Neural crest cell (in vitro differentiated cells): ENCODE measurements around the gene DHX29. TPM values are rescaled to one million over a fixed set of nuclear protein-coding genes. Genes with fewer than 3 reads are reported as not detected.

Experiments used
- DNase-seq: peaks from one replicate; pipeline ENCODE4 v3.0.0; 2021; ENCODE audit warnings: low read depth, mixed read lengths, low spot score
- H3K27ac Mint-ChIP-seq: one replicate; pipeline ENCODE4 v1.8.0; 2021; ENCODE audit warnings: mild to moderate bottlenecking, mixed read lengths; ENCODE audit not compliant: unreplicated experiment
- H3K27me3 Mint-ChIP-seq: 2 replicates; pipeline ENCODE4 v1.8.0; 2021; ENCODE audit warnings: low read depth, mild to moderate bottlenecking, mixed read lengths
- H3K36me3 Mint-ChIP-seq: 2 replicates; pipeline ENCODE4 v1.8.0; 2021; ENCODE audit warnings: low read depth, mild to moderate bottlenecking, mixed read lengths
- H3K4me1 Mint-ChIP-seq: 2 replicates; pipeline ENCODE4 v1.8.0; 2021; ENCODE audit warnings: mixed read lengths
- H3K4me3 Mint-ChIP-seq: one replicate; pipeline ENCODE4 v1.8.0; 2021; ENCODE audit warnings: mild to moderate bottlenecking, mixed read lengths
- H3K9me3 Mint-ChIP-seq: 2 replicates; pipeline ENCODE4 v1.8.0; 2021; ENCODE audit warnings: mixed read lengths
- CTCF ChIP-seq: fragments of 200-600 bp; sonication (generic); conservative IDR thresholded peaks from 2 replicates; pipeline ENCODE4 v1.5.0; 2021; ENCODE audit warnings: antibody characterized with exemption, mild to moderate bottlenecking
- long read RNA-seq: library from polyadenylated mRNA; unstranded; transcript quantifications from one replicate; pipeline ENCODE4 v2.0.0, GENCODE V29; 2020
- total RNA-seq: library from RNA; stranded (reverse); gene quantifications from 2 replicates; pipeline ENCODE4 v1.2.1, GENCODE V29; 2021

Gene DHX29, protein sequence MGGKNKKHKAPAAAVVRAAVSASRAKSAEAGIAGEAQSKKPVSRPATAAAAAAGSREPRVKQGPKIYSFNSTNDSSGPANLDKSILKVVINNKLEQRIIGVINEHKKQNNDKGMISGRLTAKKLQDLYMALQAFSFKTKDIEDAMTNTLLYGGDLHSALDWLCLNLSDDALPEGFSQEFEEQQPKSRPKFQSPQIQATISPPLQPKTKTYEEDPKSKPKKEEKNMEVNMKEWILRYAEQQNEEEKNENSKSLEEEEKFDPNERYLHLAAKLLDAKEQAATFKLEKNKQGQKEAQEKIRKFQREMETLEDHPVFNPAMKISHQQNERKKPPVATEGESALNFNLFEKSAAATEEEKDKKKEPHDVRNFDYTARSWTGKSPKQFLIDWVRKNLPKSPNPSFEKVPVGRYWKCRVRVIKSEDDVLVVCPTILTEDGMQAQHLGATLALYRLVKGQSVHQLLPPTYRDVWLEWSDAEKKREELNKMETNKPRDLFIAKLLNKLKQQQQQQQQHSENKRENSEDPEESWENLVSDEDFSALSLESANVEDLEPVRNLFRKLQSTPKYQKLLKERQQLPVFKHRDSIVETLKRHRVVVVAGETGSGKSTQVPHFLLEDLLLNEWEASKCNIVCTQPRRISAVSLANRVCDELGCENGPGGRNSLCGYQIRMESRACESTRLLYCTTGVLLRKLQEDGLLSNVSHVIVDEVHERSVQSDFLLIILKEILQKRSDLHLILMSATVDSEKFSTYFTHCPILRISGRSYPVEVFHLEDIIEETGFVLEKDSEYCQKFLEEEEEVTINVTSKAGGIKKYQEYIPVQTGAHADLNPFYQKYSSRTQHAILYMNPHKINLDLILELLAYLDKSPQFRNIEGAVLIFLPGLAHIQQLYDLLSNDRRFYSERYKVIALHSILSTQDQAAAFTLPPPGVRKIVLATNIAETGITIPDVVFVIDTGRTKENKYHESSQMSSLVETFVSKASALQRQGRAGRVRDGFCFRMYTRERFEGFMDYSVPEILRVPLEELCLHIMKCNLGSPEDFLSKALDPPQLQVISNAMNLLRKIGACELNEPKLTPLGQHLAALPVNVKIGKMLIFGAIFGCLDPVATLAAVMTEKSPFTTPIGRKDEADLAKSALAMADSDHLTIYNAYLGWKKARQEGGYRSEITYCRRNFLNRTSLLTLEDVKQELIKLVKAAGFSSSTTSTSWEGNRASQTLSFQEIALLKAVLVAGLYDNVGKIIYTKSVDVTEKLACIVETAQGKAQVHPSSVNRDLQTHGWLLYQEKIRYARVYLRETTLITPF (N-terminal part only)
- total RNA-seq = 29.6 and 30.0 TPM in 2 replicates
- long read RNA-seq, partial matches to known transcripts = 23 of 24 reads
- long read RNA-seq, other reads (novel, unspliced or antisense) = 1 of 24 reads

DNA sequence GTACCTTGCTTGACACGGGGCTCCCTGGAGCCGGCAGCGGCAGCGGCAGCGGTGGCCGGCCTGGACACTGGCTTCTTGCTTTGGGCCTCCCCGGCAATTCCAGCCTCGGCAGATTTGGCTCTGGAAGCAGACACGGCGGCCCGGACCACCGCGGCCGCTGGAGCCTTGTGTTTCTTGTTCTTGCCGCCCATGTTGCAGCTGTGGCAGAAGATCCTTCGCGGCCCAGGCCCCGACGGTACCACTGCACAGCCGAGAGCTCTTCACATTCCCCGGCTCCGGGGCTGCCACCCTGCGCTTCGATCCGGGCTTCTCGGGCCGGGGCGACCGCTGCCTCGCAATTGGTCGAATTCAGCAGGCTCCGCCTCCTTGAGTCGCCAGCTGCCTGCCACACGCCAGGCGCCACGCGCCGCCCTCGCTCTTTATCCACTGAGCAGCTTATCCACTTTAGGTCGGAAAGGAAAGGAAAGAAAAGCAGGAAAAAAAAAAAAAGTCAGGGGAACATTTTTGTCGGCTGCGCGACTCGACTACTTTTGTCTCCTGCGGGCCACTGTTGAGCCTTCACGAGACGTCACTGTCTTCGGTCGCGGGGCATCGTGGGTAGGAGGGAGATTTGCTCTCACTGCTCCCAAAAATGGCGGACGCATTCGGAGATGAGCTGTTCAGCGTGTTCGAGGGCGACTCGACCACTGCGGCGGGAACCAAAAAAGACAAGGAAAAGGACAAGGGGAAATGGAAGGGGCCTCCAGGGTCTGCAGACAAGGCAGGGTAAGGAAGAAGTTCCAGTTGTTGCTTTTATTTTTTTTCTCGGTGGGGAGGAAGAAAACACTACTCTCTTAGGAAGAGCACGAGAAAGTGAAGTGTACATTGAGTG, at the start of gene DHX29, which contains the start of gene MTREX:
Gene DHX29, minus strand, starts transcription at position 312 of the 871 bp plus-strand sequence. Its CDS starts 121 bp downstream, at position 191.
Gene MTREX, plus strand, starts transcription at position 607 of the 871 bp plus-strand sequence. Its CDS starts 25 bp downstream, at position 632.
- H3K27me3 Mint-ChIP-seq = no peaks in the 10 kb centered on the region
- H3K4me1 Mint-ChIP-seq = peaks cover 8% of the 10 kb centered on the region
- no peak within 1 kb of the TSS for H3K4me3 Mint-ChIP-seq
- peak; percentile 87 for DNase-seq
- TF ChIP-seq CTCF = no peak
- no peak within 1 kb of the TSS for H3K27ac Mint-ChIP-seq
- H3K36me3 Mint-ChIP-seq = peaks cover 5% of the 10 kb centered on the region
- no peaks in the 10 kb centered on the region for H3K9me3 Mint-ChIP-seq

GRCh38 chr5:55356896-55357295, 49.4 kb upstream of the DHX29 start:
- Mint-ChIP-seq H3K4me3 (no peak overlapping the region), H3K4me1 (no peaks in the 10 kb centered on the region), H3K36me3 (peaks cover 29% of the 10 kb centered on the region), H3K27ac (peak overlapping the region; percentile 12), H3K9me3 (no peaks in the 10 kb centered on the region), H3K27me3 (no peaks in the 10 kb centered on the region)
- DNase-seq = no peak
- TF ChIP-seq CTCF = no peak

DNA sequence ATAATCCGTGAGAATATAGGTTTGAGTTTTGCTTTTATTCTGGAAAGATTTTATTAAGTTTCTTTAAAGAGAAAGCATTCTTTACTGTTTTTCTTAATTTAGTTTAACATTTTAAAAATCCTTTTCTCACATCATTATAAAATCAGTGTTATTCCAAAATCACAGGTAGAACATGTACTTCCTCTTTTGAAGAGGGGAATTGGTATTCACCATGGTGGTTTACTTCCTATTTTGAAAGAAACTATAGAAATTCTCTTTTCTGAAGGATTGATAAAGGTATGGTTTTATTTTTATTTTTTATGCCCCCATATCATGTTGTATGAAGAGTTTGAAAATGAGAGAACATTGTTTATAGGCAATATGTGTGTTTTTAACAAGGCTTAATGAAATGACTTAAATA, 43.3 kb upstream of the DHX29 start:
- Mint-ChIP-seq H3K27ac (no peak overlapping the region), H3K27me3 (no peaks in the 10 kb centered on the region), H3K4me3 (no peak overlapping the region), H3K9me3 (no peaks in the 10 kb centered on the region), H3K4me1 (no peaks in the 10 kb centered on the region), H3K36me3 (peaks cover 36% of the 10 kb centered on the region)
- no peak for TF ChIP-seq CTCF
- no peak for DNase-seq

DNA sequence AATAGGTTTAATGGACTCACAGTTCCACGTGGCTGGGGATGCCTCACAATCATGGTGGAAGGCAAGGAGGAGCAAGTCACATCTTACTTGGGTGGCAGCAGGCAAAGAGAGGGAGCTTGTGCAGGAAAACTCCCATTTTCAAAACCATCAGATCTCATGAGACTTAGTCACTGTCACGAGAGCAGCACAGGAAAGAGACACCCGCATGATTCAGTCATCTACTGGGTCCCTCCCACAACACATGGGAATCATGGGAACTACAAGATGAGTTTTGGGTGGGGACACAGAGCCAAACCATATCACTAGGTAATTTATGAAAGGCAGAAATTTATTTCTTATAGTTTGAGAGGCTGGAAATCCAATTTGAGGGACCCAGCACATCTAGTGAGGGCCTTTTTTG, 40.3 kb upstream of the DHX29 start:
- DNase-seq = no peak
- no peaks in the 10 kb centered on the region for H3K9me3 Mint-ChIP-seq
- no peaks in the 10 kb centered on the region for H3K4me1 Mint-ChIP-seq
- no peak overlapping the region for H3K4me3 Mint-ChIP-seq
- no peak overlapping the region for H3K27ac Mint-ChIP-seq
- TF ChIP-seq CTCF = no peak
- peaks cover 31% of the 10 kb centered on the region for H3K36me3 Mint-ChIP-seq
- H3K27me3 Mint-ChIP-seq = no peaks in the 10 kb centered on the region
